ENCODE results near the gene SHH.

- no peak for TF ChIP-seq ZNF674 (CRISPR knock-in tag; IDR thresholded peaks at IDR 0.05; ENCODE audit: low read depth)
- TF ChIP-seq, protein P1, sequence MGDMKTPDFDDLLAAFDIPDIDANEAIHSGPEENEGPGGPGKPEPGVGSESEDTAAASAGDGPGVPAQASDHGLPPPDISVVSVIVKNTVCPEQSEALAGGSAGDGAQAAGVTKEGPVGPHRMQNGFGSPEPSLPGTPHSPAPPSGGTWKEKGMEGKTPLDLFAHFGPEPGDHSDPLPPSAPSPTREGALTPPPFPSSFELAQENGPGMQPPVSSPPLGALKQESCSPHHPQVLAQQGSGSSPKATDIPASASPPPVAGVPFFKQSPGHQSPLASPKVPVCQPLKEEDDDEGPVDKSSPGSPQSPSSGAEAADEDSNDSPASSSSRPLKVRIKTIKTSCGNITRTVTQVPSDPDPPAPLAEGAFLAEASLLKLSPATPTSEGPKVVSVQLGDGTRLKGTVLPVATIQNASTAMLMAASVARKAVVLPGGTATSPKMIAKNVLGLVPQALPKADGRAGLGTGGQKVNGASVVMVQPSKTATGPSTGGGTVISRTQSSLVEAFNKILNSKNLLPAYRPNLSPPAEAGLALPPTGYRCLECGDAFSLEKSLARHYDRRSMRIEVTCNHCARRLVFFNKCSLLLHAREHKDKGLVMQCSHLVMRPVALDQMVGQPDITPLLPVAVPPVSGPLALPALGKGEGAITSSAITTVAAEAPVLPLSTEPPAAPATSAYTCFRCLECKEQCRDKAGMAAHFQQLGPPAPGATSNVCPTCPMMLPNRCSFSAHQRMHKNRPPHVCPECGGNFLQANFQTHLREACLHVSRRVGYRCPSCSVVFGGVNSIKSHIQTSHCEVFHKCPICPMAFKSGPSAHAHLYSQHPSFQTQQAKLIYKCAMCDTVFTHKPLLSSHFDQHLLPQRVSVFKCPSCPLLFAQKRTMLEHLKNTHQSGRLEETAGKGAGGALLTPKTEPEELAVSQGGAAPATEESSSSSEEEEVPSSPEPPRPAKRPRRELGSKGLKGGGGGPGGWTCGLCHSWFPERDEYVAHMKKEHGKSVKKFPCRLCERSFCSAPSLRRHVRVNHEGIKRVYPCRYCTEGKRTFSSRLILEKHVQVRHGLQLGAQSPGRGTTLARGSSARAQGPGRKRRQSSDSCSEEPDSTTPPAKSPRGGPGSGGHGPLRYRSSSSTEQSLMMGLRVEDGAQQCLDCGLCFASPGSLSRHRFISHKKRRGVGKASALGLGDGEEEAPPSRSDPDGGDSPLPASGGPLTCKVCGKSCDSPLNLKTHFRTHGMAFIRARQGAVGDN (CRISPR knock-in tag; IDR thresholded peaks at IDR 0.05): no peak
Measured at GRCh38 chr7:155793720-155794119, 18.5 kb downstream of the SHH start.

All from HepG2 (cell line).